ENCODE data around the gene LGR4.

- TF ChIP-seq CTCF (IDR thresholded peaks at IDR 0.05) (no peak), EZH2 (IDR thresholded peaks at IDR 0.05; ENCODE audit: borderline replicate concordance, insufficient read depth, low read depth, low read length, poor library complexity, severe bottlenecking) (no peak)
Observed at GRCh38 chr11:27420217-27420616, 52.4 kb downstream of the LGR4 start.
